ENCODE measurements around the gene KRTAP5-8. TPM values are rescaled to one million over a fixed set of nuclear protein-coding genes. Genes with fewer than 3 reads are reported as not detected.
"Not testable (repeated sequence)": the region's sequence is repeated elsewhere in the genome, so short reads cannot be mapped to it uniquely, and the experiment has no call there.

KRTAP5-8 gene
- total and polyA plus RNA-seq, 4 donors = not detected

DNA sequence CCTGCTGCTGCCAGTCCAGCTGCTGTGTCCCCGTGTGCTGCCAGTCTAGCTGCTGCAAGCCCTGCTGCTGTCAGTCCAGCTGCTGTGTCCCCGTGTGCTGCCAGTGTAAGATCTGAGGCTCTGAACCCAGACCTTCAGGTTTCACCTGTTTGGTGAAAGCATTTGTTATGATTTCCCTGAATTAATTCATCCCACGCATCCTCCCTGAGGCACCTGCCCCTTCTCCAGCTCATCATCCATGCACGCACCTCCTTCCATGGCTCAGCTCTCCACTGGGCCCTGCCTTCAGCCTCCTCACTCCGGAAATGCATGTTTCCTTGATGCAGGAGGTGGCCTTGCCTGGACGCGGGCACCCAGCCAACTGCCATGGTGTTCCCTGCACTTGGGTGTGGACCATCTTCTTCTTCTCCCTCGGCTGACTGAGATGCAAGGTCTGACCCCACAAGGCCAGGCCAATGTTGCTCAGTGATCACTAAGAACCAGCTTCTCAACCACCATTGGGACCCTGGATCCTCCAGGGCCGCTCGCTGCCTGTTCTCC lies 28.3 kb downstream of the KRTAP5-8 start:
- Histone ChIP-seq H3K27ac (ENCODE audit: low read depth in 1 of 2, low read length in 2 of 2) (no peak overlapping the region), H3K4me1 (ENCODE audit: control insufficient read depth in 4 of 4, insufficient read depth in 4 of 4, low read length in 3 of 4) (peaks cover 0 to 4% (median 3%) of the 10 kb centered on the region in 4 donors), H3K36me3 (ENCODE audit: control insufficient read depth in 4 of 4, insufficient read depth in 3 of 4, low read depth in 1 of 4, low read length in 3 of 4) (no peaks in the 10 kb centered on the region), H3K9ac (ENCODE audit: low read depth in 1 of 2, low read length in 2 of 2) (no peak overlapping the region), H3K9me3 (ENCODE audit: control insufficient read depth in 4 of 4, low read length in 3 of 4) (no peaks in the 10 kb centered on the region), H3K4me3 (ENCODE audit: low read depth in 1 of 3, low read length in 3 of 3) (no peak overlapping the region), H3K27me3 (ENCODE audit: control insufficient read depth in 4 of 4, insufficient read depth in 4 of 4, low read length in 3 of 4) (no peaks in the 10 kb centered on the region)
- TF ChIP-seq NR2F2 (IDR thresholded peaks at IDR 0.05) (no peak), EGR1 (IDR thresholded peaks at IDR 0.05; ENCODE audit: low read depth in 2 of 2) (no peak), FOXA2 (IDR thresholded peaks at IDR 0.05) (no peak), TAF1 (conservative IDR thresholded peaks at IDR 0.05) (no peak), JUND (IDR thresholded peaks at IDR 0.05) (no peak), SP1 (IDR thresholded peaks at IDR 0.05) (no peak), HNF4A (conservative IDR thresholded peaks at IDR 0.05) (no peak), RAD21 (IDR thresholded peaks at IDR 0.05) (no peak), HNF4G (IDR thresholded peaks at IDR 0.05) (no peak), FOXA1 (IDR thresholded peaks at IDR 0.05) (no peak)
- TF ChIP-seq, protein P1, sequence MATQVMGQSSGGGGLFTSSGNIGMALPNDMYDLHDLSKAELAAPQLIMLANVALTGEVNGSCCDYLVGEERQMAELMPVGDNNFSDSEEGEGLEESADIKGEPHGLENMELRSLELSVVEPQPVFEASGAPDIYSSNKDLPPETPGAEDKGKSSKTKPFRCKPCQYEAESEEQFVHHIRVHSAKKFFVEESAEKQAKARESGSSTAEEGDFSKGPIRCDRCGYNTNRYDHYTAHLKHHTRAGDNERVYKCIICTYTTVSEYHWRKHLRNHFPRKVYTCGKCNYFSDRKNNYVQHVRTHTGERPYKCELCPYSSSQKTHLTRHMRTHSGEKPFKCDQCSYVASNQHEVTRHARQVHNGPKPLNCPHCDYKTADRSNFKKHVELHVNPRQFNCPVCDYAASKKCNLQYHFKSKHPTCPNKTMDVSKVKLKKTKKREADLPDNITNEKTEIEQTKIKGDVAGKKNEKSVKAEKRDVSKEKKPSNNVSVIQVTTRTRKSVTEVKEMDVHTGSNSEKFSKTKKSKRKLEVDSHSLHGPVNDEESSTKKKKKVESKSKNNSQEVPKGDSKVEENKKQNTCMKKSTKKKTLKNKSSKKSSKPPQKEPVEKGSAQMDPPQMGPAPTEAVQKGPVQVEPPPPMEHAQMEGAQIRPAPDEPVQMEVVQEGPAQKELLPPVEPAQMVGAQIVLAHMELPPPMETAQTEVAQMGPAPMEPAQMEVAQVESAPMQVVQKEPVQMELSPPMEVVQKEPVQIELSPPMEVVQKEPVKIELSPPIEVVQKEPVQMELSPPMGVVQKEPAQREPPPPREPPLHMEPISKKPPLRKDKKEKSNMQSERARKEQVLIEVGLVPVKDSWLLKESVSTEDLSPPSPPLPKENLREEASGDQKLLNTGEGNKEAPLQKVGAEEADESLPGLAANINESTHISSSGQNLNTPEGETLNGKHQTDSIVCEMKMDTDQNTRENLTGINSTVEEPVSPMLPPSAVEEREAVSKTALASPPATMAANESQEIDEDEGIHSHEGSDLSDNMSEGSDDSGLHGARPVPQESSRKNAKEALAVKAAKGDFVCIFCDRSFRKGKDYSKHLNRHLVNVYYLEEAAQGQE (IDR thresholded peaks at IDR 0.05) = no peak
- TF ChIP-seq, protein P2, sequence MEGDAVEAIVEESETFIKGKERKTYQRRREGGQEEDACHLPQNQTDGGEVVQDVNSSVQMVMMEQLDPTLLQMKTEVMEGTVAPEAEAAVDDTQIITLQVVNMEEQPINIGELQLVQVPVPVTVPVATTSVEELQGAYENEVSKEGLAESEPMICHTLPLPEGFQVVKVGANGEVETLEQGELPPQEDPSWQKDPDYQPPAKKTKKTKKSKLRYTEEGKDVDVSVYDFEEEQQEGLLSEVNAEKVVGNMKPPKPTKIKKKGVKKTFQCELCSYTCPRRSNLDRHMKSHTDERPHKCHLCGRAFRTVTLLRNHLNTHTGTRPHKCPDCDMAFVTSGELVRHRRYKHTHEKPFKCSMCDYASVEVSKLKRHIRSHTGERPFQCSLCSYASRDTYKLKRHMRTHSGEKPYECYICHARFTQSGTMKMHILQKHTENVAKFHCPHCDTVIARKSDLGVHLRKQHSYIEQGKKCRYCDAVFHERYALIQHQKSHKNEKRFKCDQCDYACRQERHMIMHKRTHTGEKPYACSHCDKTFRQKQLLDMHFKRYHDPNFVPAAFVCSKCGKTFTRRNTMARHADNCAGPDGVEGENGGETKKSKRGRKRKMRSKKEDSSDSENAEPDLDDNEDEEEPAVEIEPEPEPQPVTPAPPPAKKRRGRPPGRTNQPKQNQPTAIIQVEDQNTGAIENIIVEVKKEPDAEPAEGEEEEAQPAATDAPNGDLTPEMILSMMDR (IDR thresholded peaks at IDR 0.05; ENCODE audit: low read depth, low read length, missing input control) = no peak
- TF ChIP-seq, protein P3, sequence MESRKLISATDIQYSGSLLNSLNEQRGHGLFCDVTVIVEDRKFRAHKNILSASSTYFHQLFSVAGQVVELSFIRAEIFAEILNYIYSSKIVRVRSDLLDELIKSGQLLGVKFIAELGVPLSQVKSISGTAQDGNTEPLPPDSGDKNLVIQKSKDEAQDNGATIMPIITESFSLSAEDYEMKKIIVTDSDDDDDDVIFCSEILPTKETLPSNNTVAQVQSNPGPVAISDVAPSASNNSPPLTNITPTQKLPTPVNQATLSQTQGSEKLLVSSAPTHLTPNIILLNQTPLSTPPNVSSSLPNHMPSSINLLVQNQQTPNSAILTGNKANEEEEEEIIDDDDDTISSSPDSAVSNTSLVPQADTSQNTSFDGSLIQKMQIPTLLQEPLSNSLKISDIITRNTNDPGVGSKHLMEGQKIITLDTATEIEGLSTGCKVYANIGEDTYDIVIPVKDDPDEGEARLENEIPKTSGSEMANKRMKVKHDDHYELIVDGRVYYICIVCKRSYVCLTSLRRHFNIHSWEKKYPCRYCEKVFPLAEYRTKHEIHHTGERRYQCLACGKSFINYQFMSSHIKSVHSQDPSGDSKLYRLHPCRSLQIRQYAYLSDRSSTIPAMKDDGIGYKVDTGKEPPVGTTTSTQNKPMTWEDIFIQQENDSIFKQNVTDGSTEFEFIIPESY (IDR thresholded peaks at IDR 0.05) = no peak
- TF ChIP-seq, protein P4, sequence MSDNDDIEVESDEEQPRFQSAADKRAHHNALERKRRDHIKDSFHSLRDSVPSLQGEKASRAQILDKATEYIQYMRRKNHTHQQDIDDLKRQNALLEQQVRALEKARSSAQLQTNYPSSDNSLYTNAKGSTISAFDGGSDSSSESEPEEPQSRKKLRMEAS (IDR thresholded peaks at IDR 0.05) = no peak
- TF ChIP-seq, protein P5, sequence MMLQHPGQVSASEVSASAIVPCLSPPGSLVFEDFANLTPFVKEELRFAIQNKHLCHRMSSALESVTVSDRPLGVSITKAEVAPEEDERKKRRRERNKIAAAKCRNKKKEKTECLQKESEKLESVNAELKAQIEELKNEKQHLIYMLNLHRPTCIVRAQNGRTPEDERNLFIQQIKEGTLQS (IDR thresholded peaks at IDR 0.05) = no peak
- no peak for DNase-seq (ENCODE audit: low spot score)
- 80% methylated on average over 10 of the region's 10 CpGs for WGBS

DNA sequence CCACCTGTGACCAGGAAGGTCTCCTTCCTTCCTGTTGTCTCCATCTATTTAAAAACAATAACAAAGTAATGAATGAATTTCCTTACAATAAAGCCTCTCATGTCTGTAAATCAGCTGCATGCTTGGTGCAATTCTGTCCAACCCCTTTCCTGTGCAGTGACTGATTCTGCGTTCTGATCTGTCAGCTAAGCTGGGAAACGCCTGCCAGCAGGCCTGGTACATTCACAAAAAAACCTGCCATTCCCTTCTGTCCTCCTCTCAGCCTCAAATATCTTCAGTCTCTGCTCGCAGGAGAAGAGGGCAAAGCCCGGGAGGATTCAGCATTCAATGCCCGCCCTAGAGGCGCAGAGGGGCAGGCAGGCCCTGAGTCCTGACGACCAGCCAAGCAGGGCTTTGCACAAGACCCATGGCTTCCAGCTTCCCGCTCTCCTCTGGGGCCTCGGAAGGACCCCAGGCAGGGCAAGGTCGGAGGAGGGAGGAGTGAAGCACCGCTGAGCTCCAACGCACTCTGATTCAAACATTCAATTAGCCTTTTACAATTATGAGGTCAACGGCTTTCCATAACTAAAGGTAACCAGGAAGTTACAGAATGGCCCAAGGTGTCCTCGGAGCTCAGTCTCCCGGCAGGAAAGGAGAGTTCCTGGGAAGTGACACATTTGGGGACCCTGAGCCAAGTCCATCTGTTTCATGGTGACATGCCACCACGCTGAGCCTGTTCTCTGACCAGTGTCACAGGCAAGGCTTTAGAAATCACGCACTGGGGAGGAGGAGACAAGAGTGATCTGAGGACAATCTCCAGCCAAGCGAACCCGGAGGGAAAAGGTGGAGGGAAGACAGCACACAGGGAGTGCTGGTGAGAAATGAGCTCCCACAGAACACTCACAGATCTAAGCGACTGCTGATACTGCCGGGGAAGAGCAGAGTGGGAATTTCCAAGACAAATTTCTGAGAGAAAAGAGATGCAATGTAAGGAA lies 29.1 kb downstream of the KRTAP5-8 start:
- H3K4me3 ChIP-seq (ENCODE audit: low read depth in 1 of 3, low read length in 3 of 3); H3K4me1 ChIP-seq (ENCODE audit: control insufficient read depth in 4 of 4, insufficient read depth in 4 of 4, low read length in 3 of 4); H3K9me3 ChIP-seq (ENCODE audit: control insufficient read depth in 4 of 4, low read length in 3 of 4); H3K27ac ChIP-seq (ENCODE audit: low read depth in 1 of 2, low read length in 2 of 2); H3K27me3 ChIP-seq (ENCODE audit: control insufficient read depth in 4 of 4, insufficient read depth in 4 of 4, low read length in 3 of 4); DNase-seq (ENCODE audit: low spot score); H3K36me3 ChIP-seq (ENCODE audit: control insufficient read depth in 4 of 4, insufficient read depth in 3 of 4, low read depth in 1 of 4, low read length in 3 of 4); H3K9ac ChIP-seq (ENCODE audit: low read depth in 1 of 2, low read length in 2 of 2): not testable (repeated sequence)
- WGBS = 76% methylated on average over 19 of the region's 21 CpGs

DNA sequence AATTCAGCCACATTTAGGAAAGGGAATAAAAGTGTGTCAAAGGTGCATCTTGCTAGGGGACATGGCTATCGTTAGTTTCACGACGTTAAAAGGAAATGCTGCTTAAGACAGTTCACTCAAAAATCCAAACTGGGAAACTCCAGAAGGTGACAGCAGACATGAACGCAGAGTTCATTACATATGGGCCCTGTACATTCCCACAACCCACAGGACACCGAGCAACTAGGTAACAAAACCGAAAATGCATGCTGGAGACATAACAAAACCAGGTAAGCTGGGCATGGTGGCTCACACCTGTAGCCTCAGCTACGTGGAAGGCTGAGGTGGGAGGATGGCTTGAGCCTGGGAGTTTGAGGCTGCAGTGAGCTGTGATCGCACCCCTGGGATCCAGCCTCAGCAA lies 29.8 kb downstream of the KRTAP5-8 start:
- WGBS = 80% methylated on average over 8 of the region's 8 CpGs
- DNase-seq (ENCODE audit: low spot score); H3K36me3 ChIP-seq (ENCODE audit: control insufficient read depth in 4 of 4, insufficient read depth in 3 of 4, low read depth in 1 of 4, low read length in 3 of 4); H3K27ac ChIP-seq (ENCODE audit: low read depth in 1 of 2, low read length in 2 of 2); H3K4me3 ChIP-seq (ENCODE audit: low read depth in 1 of 3, low read length in 3 of 3); H3K9ac ChIP-seq (ENCODE audit: low read depth in 1 of 2, low read length in 2 of 2); H3K4me1 ChIP-seq (ENCODE audit: control insufficient read depth in 4 of 4, insufficient read depth in 4 of 4, low read length in 3 of 4); H3K27me3 ChIP-seq (ENCODE audit: control insufficient read depth in 4 of 4, insufficient read depth in 4 of 4, low read length in 3 of 4); H3K9me3 ChIP-seq (ENCODE audit: control insufficient read depth in 4 of 4, low read length in 3 of 4): not testable (repeated sequence)
